ENCODE results near the gene GTF2I. TPM values are rescaled to one million over a fixed set of nuclear protein-coding genes. Genes with fewer than 3 reads are reported as not detected.
"Not testable (repeated sequence)": the region's sequence is repeated elsewhere in the genome, so short reads cannot be mapped to it uniquely, and the experiment has no call there.

Gene GTF2I
- total RNA-seq, 4 donors from 2014 or later, result 139 to 194 (median 168) TPM

- DNase-seq (ENCODE audit: low spot score in 2 of 2), result no peak
- TF ChIP-seq POLR2A (IDR thresholded peaks at IDR 0.05) (no peak), CTCF (IDR thresholded peaks at IDR 0.05) (no peak), EP300 (IDR thresholded peaks at IDR 0.05) (no peak)
- Histone ChIP-seq H3K36me3 (peaks cover 0 to 9% (median 0%) of the 10 kb centered on the region in 3 donors), H3K9me3 (no peaks in the 10 kb centered on the region), H3K27ac (peak overlapping the region in 2 of 4 donors; percentile 56 to 68), H3K27me3 (no peaks in the 10 kb centered on the region), H3K4me1 (peaks cover 0 to 18% (median 3%) of the 10 kb centered on the region in 4 donors), H3K4me3 (no peak overlapping the region)
- WGBS, 2 donors, result 79 to 80% methylated on average over 8 of the region's 8 CpGs
Observed at GRCh38 chr7:74726309-74727101, 69.0 kb downstream of the GTF2I start.

DNA sequence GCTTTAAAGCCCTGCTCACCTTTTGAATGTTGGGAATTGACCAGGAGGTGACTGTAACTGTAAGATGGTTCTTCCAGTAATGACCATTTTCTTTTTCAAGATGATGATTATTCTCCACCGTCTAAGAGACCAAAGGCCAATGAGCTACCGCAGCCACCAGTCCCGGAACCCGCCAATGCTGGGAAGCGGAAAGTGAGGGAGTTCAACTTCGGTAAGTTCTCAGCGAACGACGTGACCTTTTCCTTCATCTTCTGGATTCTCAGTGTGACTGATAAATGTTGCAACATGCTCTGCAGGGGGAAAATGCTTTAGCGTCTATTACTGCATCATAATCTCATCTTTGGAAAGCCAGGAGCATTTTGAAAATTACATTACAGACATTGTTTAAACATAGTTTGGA, 71.2 kb downstream of the GTF2I start:
- H3K4me3 ChIP-seq; DNase-seq (ENCODE audit: low spot score in 2 of 2); H3K27me3 ChIP-seq; H3K9me3 ChIP-seq; H3K27ac ChIP-seq; H3K36me3 ChIP-seq: not testable (repeated sequence)
- peaks cover 0 to 18% (median 3%) of the 10 kb centered on the region in 4 donors for H3K4me1 ChIP-seq
- WGBS, 2 donors, result no CpG with 5 or more reads among the region's 10 CpGs

- WGBS, 2 donors, result no CpG with 5 or more reads among the region's 5 CpGs
- not testable (repeated sequence) for H3K27ac ChIP-seq; H3K4me3 ChIP-seq; H3K9me3 ChIP-seq; DNase-seq (ENCODE audit: low spot score in 2 of 2); H3K27me3 ChIP-seq; H3K36me3 ChIP-seq
- H3K4me1 ChIP-seq, result peaks cover 0 to 18% (median 3%) of the 10 kb centered on the region in 4 donors
Observed at GRCh38 chr7:74730186-74730585, 72.7 kb downstream of the GTF2I start.

- H3K27ac ChIP-seq, H3K4me1 ChIP-seq: not testable (repeated sequence)
- WGBS, 2 donors, result no CpG with 5 or more reads among the region's 14 CpGs
Observed at GRCh38 chr7:74739974-74740703, 82.6 kb downstream of the GTF2I start.

DNA sequence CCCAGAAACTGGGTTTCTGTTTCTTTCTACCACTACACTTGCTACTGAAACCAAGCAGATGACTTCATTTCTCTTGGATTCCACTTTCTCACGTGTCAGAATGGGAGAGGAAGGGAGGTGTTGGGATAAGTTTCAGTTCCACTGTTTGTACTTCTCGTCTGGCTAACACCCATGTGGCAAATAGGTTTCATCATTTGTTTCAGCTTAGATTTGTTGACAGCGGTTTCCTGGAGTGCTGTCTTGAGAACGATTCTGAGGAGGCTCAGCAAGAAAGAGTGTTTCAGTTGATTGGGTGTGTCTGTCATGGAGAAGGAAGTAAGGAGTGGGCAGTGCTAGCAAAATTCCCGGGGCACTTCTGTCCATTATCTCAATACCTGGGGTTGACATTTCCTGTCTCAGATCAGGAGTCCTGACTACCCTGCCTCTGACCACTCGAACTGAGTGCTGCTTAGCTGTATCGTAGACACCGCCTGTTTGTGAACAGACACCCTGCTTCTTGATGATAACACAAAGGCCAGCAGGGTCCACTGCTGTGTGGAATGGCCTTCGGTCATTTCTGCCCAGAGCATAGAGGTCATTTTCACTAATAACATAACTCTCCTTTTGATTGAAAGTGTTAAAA, 86.5 kb downstream of the GTF2I start:
- not testable (repeated sequence) for H3K27ac ChIP-seq; H3K4me3 ChIP-seq; H3K27me3 ChIP-seq; H3K9me3 ChIP-seq; H3K4me1 ChIP-seq; H3K36me3 ChIP-seq; DNase-seq (ENCODE audit: low spot score in 2 of 2)
- no CpG with 5 or more reads among the region's 9 CpGs for WGBS, 2 donors

More at GRCh38 chr7:74739974-74740703, 82.6 kb downstream of the GTF2I start:
- not testable (repeated sequence) for H3K4me3 ChIP-seq; DNase-seq (ENCODE audit: low spot score in 2 of 2); H3K27me3 ChIP-seq; H3K36me3 ChIP-seq; H3K9me3 ChIP-seq

DNA sequence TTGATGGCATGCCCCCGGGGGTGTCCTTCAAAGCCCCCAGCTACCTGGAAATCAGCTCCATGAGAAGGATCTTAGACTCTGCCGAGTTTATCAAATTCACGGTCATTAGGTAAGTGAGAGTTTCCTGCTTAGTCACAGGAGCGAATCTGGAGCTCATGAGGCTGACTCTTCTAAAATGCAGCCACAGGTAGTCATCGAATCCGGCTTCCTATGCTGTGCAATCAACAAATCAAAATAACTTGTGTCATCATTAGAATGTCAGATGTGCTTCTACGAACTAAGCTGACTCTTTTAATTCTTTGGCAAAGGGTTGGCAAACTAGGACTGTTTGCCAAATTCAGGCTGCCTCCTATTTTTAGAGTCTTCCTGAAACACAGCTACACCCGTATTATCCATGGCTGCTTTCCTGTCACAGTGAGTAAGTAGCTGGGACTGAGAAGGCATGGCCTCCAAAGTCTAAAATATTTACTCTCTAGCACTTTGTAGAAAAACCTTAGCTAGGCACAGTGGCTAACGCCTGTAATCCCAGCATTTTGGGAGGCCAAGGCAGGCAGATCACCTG, 96.5 kb downstream of the GTF2I start:
- no CpG with 5 or more reads among the region's 9 CpGs for WGBS, 2 donors
- H3K36me3 ChIP-seq; H3K27ac ChIP-seq; H3K27me3 ChIP-seq; DNase-seq (ENCODE audit: low spot score in 2 of 2); H3K9me3 ChIP-seq; H3K4me3 ChIP-seq; H3K4me1 ChIP-seq: not testable (repeated sequence)

- not testable (repeated sequence) for H3K4me3 ChIP-seq; H3K9me3 ChIP-seq; H3K27me3 ChIP-seq; DNase-seq (ENCODE audit: low spot score in 2 of 2); H3K36me3 ChIP-seq; H3K27ac ChIP-seq; H3K4me1 ChIP-seq
- no CpG with 5 or more reads among the region's 5 CpGs for WGBS, 2 donors
Observed at GRCh38 chr7:74756673-74757072, 99.2 kb downstream of the GTF2I start.

- H3K36me3 ChIP-seq; H3K27me3 ChIP-seq; H3K4me1 ChIP-seq; H3K27ac ChIP-seq; DNase-seq (ENCODE audit: low spot score in 2 of 2); H3K9me3 ChIP-seq; H3K4me3 ChIP-seq: not testable (repeated sequence)
- no CpG with 5 or more reads among the region's 7 CpGs for WGBS, 2 donors
Observed at GRCh38 chr7:74758268-74758667, 100.8 kb downstream of the GTF2I start.

GRCh38 chr7:74758982-74759381, 101.5 kb downstream of the GTF2I start:
- H3K36me3 ChIP-seq; DNase-seq (ENCODE audit: low spot score in 2 of 2); H3K27ac ChIP-seq; H3K27me3 ChIP-seq; H3K9me3 ChIP-seq; H3K4me3 ChIP-seq; H3K4me1 ChIP-seq: not testable (repeated sequence)
- no CpG with 5 or more reads among the region's 3 CpGs for WGBS, 2 donors

GRCh38 chr7:74765205-74765918, 107.8 kb downstream of the GTF2I start:
- not testable (repeated sequence) for H3K27me3 ChIP-seq; H3K9me3 ChIP-seq; H3K4me3 ChIP-seq; DNase-seq (ENCODE audit: low spot score in 2 of 2); H3K27ac ChIP-seq; H3K4me1 ChIP-seq; H3K36me3 ChIP-seq
- WGBS, 2 donors, result no CpG with 5 or more reads among the region's 17 CpGs

DNA sequence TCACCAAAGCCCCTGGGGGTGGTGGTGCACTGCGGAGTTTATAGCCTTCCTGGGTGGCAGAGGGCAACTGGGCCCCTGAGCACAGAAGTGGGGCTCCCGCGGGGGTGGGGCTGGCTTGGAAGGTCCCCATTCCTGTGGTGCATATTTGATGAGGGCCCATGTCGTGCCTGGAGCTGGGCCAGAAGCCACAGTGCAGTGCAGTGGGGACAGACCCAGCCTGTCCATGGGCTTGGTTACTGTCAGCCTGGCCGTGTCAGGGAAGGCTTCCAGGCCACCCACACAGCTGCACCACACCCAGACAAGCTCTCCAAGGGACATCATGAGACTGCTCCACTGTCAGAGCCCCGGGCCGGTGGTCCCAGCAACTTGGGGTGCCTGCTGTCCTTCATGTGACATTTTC, 109.0 kb downstream of the GTF2I start:
- not testable (repeated sequence) for DNase-seq (ENCODE audit: low spot score in 2 of 2); H3K4me3 ChIP-seq; H3K9me3 ChIP-seq; H3K27ac ChIP-seq; H3K4me1 ChIP-seq; H3K27me3 ChIP-seq; H3K36me3 ChIP-seq
- 17% methylated on average over 1 of the region's 7 CpGs; no CpG with 5 or more reads in 1 of the 2 donors for WGBS, 2 donors
